ENCODE measurements around the gene SLC6A13. TPM values are rescaled to one million over a fixed set of nuclear protein-coding genes. Genes with fewer than 3 reads are reported as not detected.
"Not testable (repeated sequence)": the region's sequence is repeated elsewhere in the genome, so short reads cannot be mapped to it uniquely, and the experiment has no call there.

The SLC6A13 gene
- total and polyA plus RNA-seq, 10 of the 15 experiments (the other 5 are each of a cell fraction or from before 2014, with no cell fraction given) = 0.18 to 1.2 (median 0.20) TPM; not detected in 3

- TF ChIP-seq CUX1 (IDR thresholded peaks at IDR 0.05; ENCODE audit: insufficient replicate concordance, low read depth, low read length) = no peak
- no peak for TF ChIP-seq CTCF (IDR thresholded peaks at IDR 0.05 in 2 of 3, conservative IDR thresholded peaks at IDR 0.05 in 1 of 3; ENCODE audit: control insufficient read depth in 2 of 3, extremely low read depth in 1 of 3, insufficient read depth in 1 of 3, low read depth in 3 of 3, low read length in 3 of 3)
- TF ChIP-seq YBX1 (IDR thresholded peaks at IDR 0.05) = no peak
- TF ChIP-seq SMAD5 (IDR thresholded peaks at IDR 0.05; ENCODE audit: low read depth) = no peak
- no peak for TF ChIP-seq EZH2 (IDR thresholded peaks at IDR 0.05; ENCODE audit: borderline replicate concordance, control insufficient read depth, low read depth, low read length)
- no peak for TF ChIP-seq ATF3 (IDR thresholded peaks at IDR 0.05; ENCODE audit: borderline replicate concordance, extremely low read depth, low read depth, low read length)
- TF ChIP-seq HCFC1 (IDR thresholded peaks at IDR 0.05; ENCODE audit: low read length) = no peak
- no peak for TF ChIP-seq MYB (IDR thresholded peaks at IDR 0.05; ENCODE audit: borderline replicate concordance, low read depth, low read length)
- no peak for TF ChIP-seq SUPT20H (IDR thresholded peaks at IDR 0.05; ENCODE audit: borderline replicate concordance, control insufficient read depth, low read depth, low read length)
- no peak for TF ChIP-seq NRF1 (conservative IDR thresholded peaks at IDR 0.05; ENCODE audit: low read depth, low read length)
- no peak for TF ChIP-seq RUNX3 (IDR thresholded peaks at IDR 0.05; ENCODE audit: low read length)
- no peak for TF ChIP-seq NKRF (conservative IDR thresholded peaks at IDR 0.05)
- no peak for TF ChIP-seq POU2F2 (IDR thresholded peaks at IDR 0.05; ENCODE audit: borderline replicate concordance, low read depth, low read length)
These were observed 26.2 kb downstream of the SLC6A13 start (continued) for GRCh38 chr12:236445-236844.

- intact Hi-C loops (cut with micrococcal nuclease; ENCODE audit: unreplicated experiment); FAIRE-seq; BruUV-seq (replicated peaks); CTCF ChIA-PET; SMC1A ChIA-PET (ENCODE audit: uncharacterized antibody, unreplicated experiment); H3K79me2 ChIP-seq (ENCODE audit: control insufficient read depth, insufficient read depth, low read length); H3K36me3 ChIP-seq (ENCODE audit: control insufficient read depth in 2 of 2, insufficient read depth in 2 of 2, low read length in 1 of 2); H3K4me1 ChIP-seq (ENCODE audit: control insufficient read depth, insufficient read depth, low read length); H3K4me3 ChIP-seq; H3K27ac ChIP-seq (ENCODE audit: control insufficient read depth, insufficient read depth); ATAC-seq; in situ Hi-C loops (cut with MboI); H3K9me3 ChIP-seq (replicated peaks; ENCODE audit: control insufficient read depth, insufficient read depth, low read length); POLR2A ChIA-PET; H3K27me3 ChIP-seq (replicated peaks in 1 of 2; ENCODE audit: control insufficient read depth in 2 of 2, insufficient read depth in 2 of 2, low read length in 1 of 2); H4K20me1 ChIP-seq (ENCODE audit: control insufficient read depth, insufficient read depth); H2AFZ ChIP-seq (ENCODE audit: control insufficient read depth, low read depth, low read length); DNase-seq (ENCODE audit: low read depth, low spot score); H3K9ac ChIP-seq (ENCODE audit: control insufficient read depth, insufficient read depth, low read length); RAD21 ChIA-PET (ENCODE audit: unreplicated experiment); H3K4me2 ChIP-seq (ENCODE audit: control insufficient read depth, insufficient read depth): not testable (repeated sequence)
- 53% methylated on average over 4 of the region's 4 CpGs for WGBS (ENCODE audit: insufficient coverage, insufficient replicate concordance, low lambda C conversion rate, missing lambda C conversion rate)
These were observed 26.7 kb downstream of the SLC6A13 start for GRCh38 chr12:235967-236366.
